NCI-H2171 (cell line): ENCODE measurements around the gene IPO11.
"Not testable (repeated sequence)": the region's sequence is repeated elsewhere in the genome, so short reads cannot be mapped to it uniquely, and the experiment has no call there.

Source experiments
- DNase-seq: peaks from one replicate; lab custom pipeline; 2025; lab: John Stamatoyannopoulos, UW

The IPO11 gene

DNA sequence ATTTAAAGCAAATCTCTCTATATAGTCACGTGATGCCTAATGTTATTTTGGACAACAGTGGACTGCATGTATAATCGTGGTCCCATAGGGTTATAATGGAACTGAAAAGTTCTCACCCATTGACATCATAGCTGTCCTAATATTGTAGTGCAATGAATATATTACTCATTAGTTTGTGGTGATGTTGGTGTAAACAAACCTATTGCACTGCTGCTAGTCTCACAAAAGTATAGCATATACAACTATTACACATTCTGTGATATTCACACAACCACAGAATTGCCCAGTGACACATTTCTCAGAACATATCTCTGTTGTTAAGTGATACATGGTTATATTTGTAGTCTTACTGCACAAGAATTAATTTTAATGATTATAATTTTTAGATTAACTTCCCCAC lies 37.7 kb downstream of the IPO11 start:
- DNase-seq: no peak

DNA sequence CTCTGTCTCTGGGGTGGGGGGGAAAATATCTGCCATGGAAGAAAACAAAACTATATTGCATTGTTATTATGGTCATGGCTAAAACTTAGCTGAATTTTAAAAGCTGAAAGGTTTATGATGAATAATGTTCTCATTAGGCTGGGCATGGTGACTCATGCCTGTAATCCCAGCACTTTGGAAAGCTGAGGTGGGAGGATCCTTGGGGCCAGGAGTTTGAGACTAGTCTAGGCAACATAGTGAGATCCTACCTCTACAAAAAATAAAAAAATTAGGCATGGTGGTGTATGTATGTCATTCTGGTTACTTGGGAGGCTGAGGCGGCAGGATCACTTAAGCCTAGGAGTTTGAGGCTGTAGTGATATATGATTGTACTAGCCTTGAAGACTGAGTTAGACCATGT lies 44.5 kb downstream of the IPO11 start:
- DNase-seq: no peak

DNA sequence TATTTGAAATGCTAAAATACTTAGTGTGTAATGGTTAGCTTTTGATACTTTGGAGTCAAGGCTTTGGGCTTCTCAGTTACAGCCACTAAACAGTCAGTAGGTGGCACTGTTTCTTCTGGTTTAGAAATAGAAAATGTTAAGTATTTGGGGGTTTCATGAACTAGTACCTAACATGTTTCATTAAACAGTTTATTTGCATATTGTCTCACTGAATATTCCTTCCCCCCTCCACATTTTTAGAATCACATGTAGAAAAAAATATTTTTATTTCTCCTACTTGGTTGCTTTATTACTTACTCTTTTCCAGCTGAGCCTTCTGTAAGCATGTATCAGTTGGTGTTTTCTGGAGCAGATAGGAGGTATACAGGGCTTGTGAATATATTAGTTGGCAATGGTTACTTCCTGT lies 48.0 kb downstream of the IPO11 start:
- DNase-seq: no peak

DNA sequence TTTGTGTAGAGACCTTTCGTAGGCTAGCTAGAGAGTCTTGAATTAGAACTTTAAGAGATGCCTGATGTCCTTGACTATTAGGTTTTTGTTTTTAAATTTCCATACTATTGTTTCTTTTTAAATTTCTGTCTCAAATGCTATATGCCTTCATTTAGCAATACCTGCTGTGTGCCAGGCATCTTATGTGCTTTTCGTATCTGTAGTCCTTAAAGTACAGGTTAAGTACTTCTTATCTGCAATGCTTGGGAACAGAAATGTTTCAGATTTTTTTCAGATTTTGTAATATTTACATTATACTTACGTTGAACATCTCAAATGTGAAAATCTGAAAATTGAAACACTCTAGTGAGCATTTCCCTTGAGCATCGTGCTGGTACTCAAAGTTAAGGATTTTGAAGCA lies 49.0 kb downstream of the IPO11 start:
- no peak for DNase-seq

DNA sequence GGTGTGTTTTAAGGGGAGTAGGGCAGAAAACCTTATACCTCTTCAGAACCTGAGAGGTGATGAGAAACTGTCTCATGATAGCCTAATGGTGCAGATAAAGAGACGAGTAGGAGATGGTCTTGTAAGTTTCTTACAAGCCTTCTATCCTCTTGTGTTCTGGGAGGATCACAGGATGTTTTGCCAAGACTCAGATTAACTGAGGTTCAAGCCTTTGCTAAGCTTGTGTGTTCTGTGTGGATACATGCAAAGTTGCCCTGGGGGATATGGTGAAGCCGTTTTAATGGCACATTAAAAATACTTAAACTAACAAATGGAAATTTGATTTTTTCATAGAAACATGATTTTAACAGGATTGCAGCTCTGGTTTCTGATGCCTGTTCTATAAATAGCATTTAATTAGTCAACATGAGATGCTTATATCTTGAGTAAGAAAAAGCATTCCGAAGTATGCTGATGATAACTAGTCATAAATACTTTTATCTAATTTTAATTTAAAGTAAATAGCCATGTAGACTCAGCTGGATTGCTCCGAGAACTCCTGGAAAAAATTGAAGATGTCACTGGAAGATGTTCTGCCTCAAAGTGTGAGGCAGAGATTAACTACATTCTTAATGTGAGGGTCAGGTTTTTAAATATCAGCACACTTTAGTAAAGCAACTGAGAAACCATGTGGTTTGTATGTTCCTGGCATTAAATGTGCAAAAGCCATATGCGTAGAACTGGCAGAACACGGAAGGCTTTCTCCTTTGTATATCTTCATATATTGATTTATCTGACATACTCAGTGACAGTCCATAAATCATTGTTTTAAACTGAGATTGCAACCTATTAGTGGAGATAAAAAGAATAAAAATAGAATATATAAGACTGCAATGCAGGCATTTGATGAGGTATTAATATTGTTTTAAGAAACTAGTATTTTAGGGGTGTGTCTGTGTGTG lies 53.7 kb downstream of the IPO11 start:
- DNase-seq: no peak

DNA sequence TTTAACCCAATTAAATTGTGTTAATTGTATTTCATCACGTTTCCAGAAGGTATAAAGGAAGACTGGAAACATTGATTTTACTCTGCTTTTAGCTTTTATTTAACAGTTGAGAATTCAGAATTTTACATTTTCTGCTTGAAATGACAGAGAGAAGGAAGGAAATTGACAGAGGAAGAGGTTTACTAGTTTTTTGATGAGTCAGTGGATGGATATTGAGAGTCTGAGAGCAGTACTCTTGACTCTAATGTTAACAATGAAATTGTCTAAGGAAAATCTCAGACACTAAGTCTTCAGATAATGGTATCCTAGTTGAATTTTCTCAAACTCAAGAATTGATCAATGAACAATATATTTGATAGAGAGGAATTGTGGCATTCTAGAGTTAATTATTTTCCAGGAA lies 60.6 kb downstream of the IPO11 start:
- no peak for DNase-seq

DNA sequence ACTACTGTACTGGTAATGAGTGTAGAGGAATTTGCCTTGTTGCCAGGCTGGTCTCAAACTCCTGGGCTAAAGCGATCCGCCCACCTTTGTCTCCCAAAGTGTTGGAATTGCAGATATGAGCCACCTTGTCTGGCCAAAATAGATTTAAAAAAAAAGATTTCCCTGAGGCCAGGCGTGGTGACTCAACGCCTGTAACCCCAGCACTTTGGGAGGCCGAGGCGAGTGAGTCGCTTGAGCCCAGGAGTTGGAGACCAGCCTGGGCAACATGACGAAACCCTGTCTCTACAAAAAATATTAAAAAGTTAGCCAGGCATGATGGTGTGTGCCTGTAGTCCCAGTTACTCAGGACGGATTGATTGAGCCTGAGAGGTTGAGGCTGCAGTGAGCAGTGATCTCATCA lies 62.5 kb downstream of the IPO11 start:
- DNase-seq: no peak

DNA sequence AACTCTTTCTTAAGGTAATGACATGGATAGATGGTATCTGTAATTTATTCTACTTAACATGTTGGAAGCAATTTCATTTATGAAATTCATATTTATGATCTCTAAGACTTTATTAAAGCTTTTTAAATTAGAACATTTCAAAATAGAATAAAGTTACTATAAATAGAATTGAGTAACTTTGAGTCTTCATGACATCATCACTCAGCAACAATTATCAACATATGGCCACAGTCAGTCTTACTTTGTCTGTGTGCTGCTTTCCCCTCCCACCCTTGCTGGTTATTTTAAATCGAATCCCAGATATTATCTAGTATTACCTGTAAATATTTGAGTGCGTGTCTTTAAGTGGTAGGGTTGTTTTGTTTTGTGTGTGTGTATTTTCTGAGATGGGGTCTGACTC lies 65.2 kb downstream of the IPO11 start:
- no peak for DNase-seq

DNA sequence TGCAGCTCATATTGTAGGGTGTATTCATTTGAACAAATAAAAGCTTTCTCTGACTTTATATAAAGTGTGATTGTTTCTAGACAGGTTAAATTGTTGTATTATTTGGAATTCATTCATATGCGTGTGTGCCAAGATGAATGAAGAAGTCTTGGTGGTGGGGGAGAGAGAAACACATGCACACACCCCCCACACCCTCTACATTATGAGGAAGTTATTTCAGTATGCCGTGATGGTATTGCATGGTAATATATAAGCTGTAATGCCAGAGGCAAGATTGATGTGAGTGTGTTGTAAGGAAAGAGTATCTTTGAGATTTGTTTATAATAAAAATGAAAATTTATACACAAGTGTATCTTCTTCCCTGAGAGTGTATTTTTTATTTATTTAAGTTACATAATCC lies 71.0 kb downstream of the IPO11 start:
- no peak for DNase-seq

DNA sequence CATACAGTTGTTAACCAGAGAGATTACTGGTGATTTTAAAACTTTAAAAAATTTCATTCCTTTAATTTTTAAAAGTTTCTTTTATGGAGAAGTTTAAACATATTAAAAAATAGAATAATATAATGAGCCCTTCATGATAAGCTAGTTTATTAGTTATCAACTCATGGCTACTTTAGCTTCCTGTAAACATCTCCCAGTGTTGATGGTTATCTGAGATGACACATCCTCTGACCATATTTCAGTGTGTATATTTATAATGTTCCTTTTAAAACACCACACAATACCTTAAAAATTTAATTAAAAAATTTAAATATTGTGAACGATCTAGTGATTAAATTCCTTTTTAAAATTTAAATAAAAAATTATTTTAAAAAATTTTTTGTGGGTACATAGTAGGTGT lies 74.1 kb downstream of the IPO11 start:
- DNase-seq: no peak

DNA sequence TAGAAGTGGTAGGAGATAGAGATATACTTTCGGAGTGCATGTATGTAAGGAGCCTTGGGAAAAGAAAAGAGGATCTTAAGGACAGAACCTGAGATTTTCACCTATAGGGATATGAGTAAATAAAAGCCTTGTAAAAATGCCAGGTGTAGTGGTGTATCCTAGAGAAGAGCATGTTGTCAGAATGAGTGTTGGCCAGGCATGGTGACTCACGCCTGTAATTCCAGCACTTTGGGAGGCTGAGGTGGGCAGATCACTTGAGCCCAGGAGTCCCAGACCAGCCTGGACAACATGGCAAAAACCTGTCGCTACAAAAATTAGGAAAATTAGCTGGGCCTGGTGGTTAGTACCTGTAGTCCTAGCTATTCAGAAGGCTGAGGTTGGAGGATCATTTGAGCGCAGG lies 76.0 kb downstream of the IPO11 start:
- DNase-seq: no peak

DNA sequence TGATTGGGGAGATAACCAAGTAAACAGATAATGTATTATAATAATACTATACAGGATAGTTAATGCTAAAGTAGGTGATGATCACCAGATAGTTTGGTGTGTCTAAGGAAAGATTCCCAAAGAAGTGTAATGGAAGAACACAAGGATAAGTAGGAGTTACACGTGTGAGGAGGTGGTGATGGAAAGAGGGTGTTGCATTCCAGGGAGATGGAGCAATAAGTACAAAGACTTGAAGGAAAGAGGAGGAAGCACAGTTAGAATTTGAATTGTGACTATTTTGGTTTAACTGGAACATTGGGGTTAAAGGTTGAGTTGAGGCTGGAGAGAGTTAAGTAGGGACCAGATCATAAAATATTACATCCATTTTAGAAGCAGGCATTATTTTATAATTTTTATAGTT lies 76.9 kb downstream of the IPO11 start:
- DNase-seq: no peak

DNA sequence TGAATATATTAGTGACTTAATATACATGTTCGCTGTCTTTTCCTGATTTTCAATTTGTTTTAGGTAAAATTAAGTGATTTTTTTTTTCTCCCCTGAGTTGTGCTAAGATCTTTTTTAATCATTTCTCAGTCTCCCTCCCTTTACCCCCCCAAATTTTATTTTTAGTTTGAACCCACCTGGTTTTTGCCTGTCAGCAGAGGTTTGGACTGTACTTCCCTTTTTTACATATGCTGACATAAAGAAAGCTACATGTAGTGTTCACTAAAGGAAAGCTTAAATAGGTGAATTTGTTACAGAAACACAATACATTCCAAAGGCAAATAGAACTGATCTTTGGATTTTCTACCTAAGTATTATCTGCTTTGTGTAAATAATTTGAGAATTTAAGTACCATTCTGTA lies 82.2 kb downstream of the IPO11 start:
- no peak for DNase-seq

DNA sequence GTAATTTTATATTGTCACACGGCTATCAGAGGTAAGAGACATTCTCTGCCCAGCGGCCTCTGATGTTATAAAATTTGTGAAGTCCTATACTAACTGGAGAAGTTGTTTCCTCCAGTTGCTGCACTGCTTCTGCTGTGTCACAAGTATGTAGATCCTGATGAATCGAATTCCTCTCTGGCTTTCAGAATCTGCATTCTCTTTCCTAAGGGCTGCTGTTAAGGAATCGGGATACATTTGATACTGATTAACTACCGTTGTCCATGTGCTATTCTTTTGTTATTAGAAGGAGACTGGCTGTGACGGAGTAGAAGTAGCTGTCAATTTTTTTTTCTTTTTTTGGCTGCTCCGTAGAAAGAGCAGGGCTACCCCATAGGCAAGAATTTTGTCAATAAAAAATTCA lies 84.3 kb downstream of the IPO11 start:
- no peak for DNase-seq

DNA sequence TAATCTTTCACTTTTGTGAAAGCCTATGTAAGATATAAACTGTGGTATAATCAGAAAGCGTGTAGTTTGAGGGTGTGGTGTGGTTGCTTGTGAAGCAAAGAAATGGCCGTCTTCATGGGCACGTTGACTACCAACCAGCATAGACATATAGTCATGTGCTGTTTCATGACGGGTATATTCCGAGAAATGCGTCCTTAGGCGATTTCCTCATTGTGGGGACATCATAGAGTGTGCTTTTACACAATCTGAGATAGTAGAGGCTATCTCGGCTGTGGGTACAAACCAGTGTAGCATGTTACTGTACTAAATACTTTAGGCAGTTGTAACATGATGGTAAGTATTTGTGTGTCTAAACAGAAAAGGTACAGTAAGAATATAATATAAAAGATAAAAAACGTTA lies 86.4 kb downstream of the IPO11 start:
- no peak for DNase-seq

DNA sequence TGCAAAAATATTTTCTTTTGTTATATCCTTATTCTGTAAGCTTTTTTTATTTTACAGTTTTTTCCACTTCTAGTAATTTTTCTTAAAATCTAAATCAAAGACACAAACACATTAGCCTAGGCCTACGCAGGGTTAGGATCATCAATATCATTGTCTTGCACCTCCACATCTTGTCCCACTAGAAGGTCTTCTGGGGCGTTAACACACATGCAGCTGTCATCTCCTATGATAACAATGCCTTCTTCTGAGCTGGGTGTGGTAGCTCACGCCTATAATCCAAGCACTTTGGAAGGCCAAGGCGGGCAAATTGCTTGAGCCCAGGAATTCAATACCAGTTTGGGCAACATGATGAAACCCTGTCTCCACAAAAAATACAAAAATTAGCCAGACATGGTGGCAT lies 87.2 kb downstream of the IPO11 start:
- DNase-seq: no peak

DNA sequence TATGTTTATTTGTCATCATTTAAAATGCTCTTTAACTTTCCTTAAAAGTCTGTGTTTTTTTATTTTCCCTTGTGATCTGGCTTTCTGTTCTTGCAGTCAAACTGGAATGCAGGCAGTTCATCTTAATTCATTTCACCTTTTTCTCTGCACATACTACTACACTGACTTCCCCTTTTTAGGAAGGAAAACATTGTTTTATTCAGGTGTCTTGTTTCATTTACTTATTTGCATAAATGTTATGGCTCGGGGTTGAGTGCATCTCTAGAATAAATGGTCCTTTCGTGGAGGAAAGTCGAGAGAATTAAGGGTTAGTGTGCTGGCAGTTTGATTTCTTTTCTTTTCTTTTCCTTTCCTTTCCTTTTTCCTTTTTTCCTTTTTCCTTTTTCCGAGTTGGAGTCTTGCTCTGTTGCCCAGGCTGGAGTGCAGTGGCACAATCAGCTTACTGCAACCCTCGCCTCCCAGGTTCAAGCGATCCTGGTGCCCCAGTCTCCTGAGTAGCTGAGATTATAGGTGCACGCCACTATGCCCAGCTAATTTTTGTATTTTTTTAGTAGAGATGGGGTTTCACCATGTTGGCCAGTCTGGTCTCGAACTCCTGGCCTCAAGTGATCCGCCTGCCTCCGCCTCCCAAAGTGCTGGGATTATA lies 90.0 kb downstream of the IPO11 start:
- DNase-seq: no peak

DNA sequence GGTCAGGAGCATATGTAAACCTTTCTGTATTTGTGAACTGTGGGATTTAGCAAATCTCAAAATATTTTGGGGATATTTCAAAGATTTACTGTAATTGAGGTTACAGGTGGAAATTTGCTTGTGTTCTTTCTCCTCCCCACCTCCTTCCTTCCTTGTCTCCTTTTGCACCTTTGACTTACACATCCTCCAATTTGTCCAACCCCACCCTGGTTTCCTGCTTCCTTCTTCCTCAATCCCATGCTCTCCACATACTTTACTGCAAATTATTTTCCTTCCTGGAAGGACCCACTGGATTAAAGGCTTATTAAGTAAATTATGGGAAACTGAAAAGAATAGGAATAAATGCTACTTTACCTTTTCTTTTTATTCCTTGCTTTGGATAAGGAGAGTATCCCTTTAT lies 91.6 kb downstream of the IPO11 start:
- no peak for DNase-seq

DNA sequence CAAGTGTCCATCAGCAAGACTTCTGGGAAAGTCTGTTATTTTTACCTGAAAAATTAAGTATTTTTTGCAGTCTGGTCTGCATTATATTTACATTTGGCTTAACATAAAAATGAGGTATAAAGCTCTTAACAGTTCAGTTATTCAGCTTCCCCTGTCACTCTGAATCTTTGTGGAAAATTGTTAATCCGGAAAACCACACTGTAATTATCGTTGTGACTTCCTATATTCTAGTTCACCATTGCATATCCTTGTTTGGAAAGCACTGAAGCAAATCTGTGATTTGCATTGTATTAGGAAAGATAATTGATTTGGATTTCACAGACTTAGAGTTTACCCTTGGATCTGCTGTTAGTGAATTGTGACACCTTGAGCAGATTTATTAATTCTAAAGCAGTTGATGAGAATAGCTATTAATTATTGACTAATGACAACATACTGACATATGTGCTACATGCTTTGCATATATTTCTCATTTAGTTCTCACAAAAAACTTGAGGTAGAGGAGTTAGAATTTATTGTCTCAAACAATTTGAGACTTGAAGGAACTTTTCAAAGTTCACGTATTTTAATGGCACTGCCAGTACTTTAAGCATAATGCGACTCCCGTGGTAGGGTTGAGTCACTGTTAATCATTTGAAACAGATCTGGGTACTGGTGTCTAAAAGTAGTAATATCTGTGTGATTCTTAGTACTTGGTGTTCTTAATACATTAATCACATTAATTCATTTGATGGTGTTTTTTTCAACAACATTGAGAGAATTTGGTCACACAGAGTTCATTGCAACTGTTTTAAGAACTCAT lies 94.3 kb downstream of the IPO11 start:
- no peak for DNase-seq

DNA sequence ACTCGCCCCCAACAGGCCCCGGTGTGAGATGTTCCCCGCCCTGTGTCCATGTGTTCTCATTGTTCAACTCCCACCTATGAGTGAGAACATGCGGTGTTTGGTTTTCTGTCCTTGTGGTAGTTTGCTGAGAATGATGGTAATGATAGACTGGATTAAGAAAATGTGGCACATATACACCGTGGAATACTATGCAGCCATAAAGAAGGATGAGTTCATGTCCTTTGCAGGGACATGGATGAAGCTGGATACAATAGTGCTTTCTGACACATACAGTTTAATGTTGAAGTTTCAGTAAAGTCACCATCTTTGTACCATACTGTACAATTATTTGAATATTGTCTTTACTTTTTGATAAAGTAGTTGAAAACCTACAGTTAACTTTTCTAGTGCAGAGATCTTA lies 96.2 kb downstream of the IPO11 start:
- not testable (repeated sequence) for DNase-seq

DNA sequence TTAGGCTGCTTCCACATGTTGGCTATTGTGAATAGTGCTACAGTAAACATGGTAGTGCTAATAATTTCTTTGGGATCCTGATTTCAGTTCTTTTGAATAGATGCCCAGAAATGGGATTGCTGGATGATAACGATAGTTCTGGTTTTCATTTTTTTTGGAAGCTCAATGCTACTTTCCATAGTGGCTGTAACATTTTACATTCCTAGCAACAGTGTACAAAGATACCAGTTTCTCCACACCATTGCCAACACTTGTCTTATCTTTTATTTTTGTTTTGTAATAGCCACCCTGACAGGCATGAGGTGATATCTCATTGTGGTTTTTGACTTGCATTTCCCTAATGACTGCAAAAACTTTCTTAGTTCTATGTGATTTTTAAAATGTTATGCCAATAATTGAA lies 97.2 kb downstream of the IPO11 start:
- DNase-seq: no peak

DNA sequence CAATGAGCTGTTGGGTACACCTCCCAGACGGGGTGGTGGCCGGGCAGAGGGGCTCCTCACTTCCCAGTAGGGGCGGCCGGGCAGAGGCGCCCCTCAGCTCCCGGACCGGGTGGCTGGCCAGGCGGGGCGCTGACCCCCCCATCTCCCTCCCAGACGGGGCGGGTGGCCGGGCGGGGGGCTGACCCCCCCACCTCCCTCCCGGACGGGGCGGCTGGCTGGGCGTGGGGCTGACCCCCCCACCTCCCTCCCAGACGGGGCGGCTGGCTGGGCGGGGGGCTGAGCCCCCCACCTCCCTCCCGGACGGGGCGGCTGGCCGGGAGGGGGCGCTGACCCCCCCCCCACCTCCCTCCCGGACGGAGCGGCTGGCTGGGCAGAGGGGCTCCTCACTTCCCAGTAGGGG lies 100.5 kb downstream of the IPO11 start:
- not testable (repeated sequence) for DNase-seq
